GM12865 (cell line): Measurements from ENCODE around the gene RARS1.
"Not testable (repeated sequence)": the region's sequence is repeated elsewhere in the genome, so short reads cannot be mapped to it uniquely, and the experiment has no call there.

Experiments used
- DNase-seq: peaks from one replicate; pipeline ENCODE4 v3.0.0; 2010; ENCODE audit warnings: low read depth
- H3K4me3 ChIP-seq: 2 replicates; pipeline ENCODE4 v1.5.1; 2011; ENCODE audit warnings: mild to moderate bottlenecking, low read depth, low read length, control low read depth
- TF ChIP-seq, protein P1 (sequence below): IDR thresholded peaks from 2 replicates; pipeline ENCODE4 v1.5.1; 2011; ENCODE audit warnings: low read length, control low read depth, low read depth, inconsistent platforms; ENCODE audit not compliant: insufficient read depth; ENCODE audit errors: missing control alignments

The RARS1 gene

DNA sequence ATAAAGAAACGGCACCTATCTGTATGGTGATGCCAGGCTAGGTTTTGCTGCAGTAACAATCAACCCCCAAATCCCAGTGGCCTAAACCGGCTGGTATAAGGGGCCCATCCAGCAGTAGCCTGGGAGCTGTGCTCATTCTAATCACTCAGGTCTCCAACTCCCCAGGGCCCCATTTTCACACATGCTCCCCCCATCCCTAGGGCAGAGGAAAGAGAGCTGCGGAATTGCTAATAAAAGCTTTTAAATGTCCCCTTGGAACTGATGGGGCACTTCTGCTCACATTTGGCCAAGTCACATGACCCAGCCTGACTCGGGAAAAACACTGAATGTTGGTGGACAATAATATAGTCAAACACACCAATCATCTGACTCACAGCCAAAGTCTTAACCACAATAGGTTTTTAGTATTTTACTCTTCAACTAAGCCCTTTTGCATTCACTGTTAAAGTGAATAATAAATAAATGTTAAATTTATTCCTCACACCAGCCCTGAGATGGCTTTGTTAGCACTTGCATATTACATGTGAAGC is 44.4 kb downstream of the RARS1 start:
- no peak overlapping the region for H3K4me3 ChIP-seq
- DNase-seq, result no peak
- TF ChIP-seq, protein P1, sequence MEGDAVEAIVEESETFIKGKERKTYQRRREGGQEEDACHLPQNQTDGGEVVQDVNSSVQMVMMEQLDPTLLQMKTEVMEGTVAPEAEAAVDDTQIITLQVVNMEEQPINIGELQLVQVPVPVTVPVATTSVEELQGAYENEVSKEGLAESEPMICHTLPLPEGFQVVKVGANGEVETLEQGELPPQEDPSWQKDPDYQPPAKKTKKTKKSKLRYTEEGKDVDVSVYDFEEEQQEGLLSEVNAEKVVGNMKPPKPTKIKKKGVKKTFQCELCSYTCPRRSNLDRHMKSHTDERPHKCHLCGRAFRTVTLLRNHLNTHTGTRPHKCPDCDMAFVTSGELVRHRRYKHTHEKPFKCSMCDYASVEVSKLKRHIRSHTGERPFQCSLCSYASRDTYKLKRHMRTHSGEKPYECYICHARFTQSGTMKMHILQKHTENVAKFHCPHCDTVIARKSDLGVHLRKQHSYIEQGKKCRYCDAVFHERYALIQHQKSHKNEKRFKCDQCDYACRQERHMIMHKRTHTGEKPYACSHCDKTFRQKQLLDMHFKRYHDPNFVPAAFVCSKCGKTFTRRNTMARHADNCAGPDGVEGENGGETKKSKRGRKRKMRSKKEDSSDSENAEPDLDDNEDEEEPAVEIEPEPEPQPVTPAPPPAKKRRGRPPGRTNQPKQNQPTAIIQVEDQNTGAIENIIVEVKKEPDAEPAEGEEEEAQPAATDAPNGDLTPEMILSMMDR, result no peak

DNA sequence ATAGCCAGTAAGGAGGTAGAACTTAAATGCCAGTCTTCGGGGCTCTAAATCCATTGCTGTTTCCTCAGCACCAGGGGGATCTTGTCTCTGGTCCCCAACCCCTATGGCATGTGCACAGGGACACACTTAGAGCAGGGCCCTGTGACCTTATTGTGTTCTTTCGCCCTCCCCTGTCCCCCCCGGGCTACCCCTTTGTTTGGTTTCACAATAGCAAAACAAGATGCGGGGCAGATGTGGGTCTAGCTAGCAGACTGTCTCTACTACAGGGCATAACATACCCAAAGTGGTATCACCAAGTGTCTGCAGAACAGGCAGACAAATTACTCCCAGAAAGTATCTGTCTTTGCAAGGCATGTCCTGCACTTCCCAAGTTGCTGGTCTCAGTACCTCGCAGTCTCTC is 44.9 kb downstream of the RARS1 start:
- no peak overlapping the region for H3K4me3 ChIP-seq
- DNase-seq, result no peak
- TF ChIP-seq, protein P1, result no peak

GRCh38 chr5:168531987-168532864 is 46.0 kb downstream of the RARS1 start:
- TF ChIP-seq, protein P1, result no peak
- no peak overlapping the region for H3K4me3 ChIP-seq
- DNase-seq, result no peak

DNA sequence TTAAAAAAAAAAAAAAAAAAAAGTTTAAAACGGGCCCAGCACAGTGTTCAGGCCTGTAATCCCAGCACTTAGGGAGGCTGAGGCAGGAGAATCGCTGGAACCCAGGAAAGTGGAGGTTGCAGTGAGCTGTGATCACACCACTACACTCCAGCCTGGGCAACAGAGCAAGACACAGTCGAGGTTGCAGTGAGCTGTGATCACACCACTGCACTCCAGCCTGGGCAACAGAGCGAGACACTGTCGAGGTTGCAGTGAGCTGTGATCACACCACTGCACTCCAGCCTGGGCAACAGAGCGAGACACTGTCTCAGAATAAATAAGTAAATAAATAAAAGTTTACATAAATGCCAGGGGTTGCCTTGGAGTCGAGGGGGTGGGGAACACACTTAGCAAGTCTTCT is 48.1 kb downstream of the RARS1 start:
- not testable (repeated sequence) for H3K4me3 ChIP-seq, DNase-seq

- TF ChIP-seq, protein P1, result no peak
- DNase-seq, result no peak
- no peak overlapping the region for H3K4me3 ChIP-seq
These were observed 50.9 kb downstream of the RARS1 start for GRCh38 chr5:168537176-168537575.

DNA sequence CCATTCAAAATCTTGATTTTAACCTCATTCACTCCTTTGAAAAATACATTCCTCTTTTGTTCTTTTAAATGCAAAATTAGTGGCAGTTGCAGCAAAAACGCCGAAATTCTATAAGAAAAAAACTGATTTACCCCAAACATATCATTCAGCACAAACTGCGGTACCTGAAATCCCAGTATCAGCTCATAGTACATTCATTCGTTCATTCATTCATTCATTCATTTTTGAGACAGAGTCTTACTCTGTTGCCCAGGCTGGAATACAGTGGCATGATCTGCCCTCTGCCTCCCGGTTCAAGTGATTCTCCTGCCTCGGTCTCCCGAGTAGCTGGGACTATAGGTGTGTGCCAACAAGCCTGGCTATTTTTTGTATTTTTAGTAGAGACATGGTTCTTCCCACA is 63.3 kb downstream of the RARS1 start:
- H3K4me3 ChIP-seq, result no peak overlapping the region
- TF ChIP-seq, protein P1, result no peak
- no peak for DNase-seq

- TF ChIP-seq, protein P1, result no peak
- H3K4me3 ChIP-seq, result no peak overlapping the region
- no peak for DNase-seq
These were observed 64.4 kb downstream of the RARS1 start for GRCh38 chr5:168550656-168551055.
